HL-60 (cell line): ENCODE measurements around the gene SPINK4.

Source experiments
- CTCF ChIP-seq: IDR thresholded peaks from one replicate; pipeline ENCODE4 v1.5.1; 2011; ENCODE audit warnings: low read length, control low read depth, inconsistent platforms; ENCODE audit not compliant: insufficient read depth
- GABPA ChIP-seq: IDR thresholded peaks from 2 replicates; pipeline ENCODE4 v1.6.1; 2012; ENCODE audit warnings: low read depth
- POLR2AphosphoS5 ChIP-seq: IDR thresholded peaks from 2 replicates; pipeline ENCODE4 v1.6.1; 2012; ENCODE audit warnings: low read depth
- REST ChIP-seq: IDR thresholded peaks from 2 replicates; pipeline ENCODE4 v1.6.1; 2012; ENCODE audit warnings: low read depth; ENCODE audit not compliant: insufficient replicate concordance
- SPI1 ChIP-seq: IDR thresholded peaks from 2 replicates; pipeline ENCODE4 v1.6.1; 2012; ENCODE audit warnings: low read depth, mild to moderate bottlenecking, borderline replicate concordance

- TF ChIP-seq CTCF (no peak), POLR2AphosphoS5 (no peak), GABPA (no peak), REST (no peak), SPI1 (no peak)
These were observed 4.3 kb downstream of the SPINK4 start for GRCh38 chr9:33244137-33244784.
